Inferior parietal cortex (tissue), 1 donor: ENCODE results near the gene NUDCD3.

Experiments
- DNase-seq: peaks from one replicate; pipeline ENCODE4 v3.0.0-alpha.2; 2016; ENCODE audit errors: extremely low spot score

The NUDCD3 gene

GRCh38 chr7:44400033-44400511 lies 90.4 kb downstream of the NUDCD3 start:
- peak; percentile 34 for DNase-seq

GRCh38 chr7:44398953-44399574 lies 91.4 kb downstream of the NUDCD3 start:
- no peak for DNase-seq

- DNase-seq, result peak; percentile 69
These were observed 91.9 kb downstream of the NUDCD3 start for GRCh38 chr7:44398511-44398911.

GRCh38 chr7:44396931-44397545 lies 93.4 kb downstream of the NUDCD3 start:
- DNase-seq, result no peak

- DNase-seq, result no peak
These were observed 94.0 kb downstream of the NUDCD3 start for GRCh38 chr7:44396496-44396895.

- no peak for DNase-seq
These were observed 95.4 kb downstream of the NUDCD3 start for GRCh38 chr7:44395067-44395466.

- no peak for DNase-seq
These were observed 95.8 kb downstream of the NUDCD3 start for GRCh38 chr7:44394636-44395035.

GRCh38 chr7:44394112-44394447 lies 96.4 kb downstream of the NUDCD3 start:
- DNase-seq, result no peak

- DNase-seq, result no peak
These were observed 97.0 kb downstream of the NUDCD3 start for GRCh38 chr7:44393238-44394111.

GRCh38 chr7:44392618-44393010 lies 97.8 kb downstream of the NUDCD3 start:
- DNase-seq, result no peak

- no peak for DNase-seq
These were observed 98.5 kb downstream of the NUDCD3 start for GRCh38 chr7:44391746-44392617.

GRCh38 chr7:44391171-44391570 lies 99.3 kb downstream of the NUDCD3 start:
- no peak for DNase-seq

GRCh38 chr7:44390701-44391100 lies 99.8 kb downstream of the NUDCD3 start:
- no peak for DNase-seq

- DNase-seq, result peak; percentile 35
These were observed 102.1 kb downstream of the NUDCD3 start for GRCh38 chr7:44388089-44388970.

- no peak for DNase-seq
These were observed 103.1 kb downstream of the NUDCD3 start for GRCh38 chr7:44387389-44387788.

GRCh38 chr7:44386139-44386913 lies 104.1 kb downstream of the NUDCD3 start:
- no peak for DNase-seq

- no peak for DNase-seq
These were observed 104.9 kb downstream of the NUDCD3 start for GRCh38 chr7:44385434-44386138.

- no peak for DNase-seq
These were observed 105.6 kb downstream of the NUDCD3 start for GRCh38 chr7:44384586-44385433.
